Brain microvascular endothelial cell (primary cell): ENCODE results near the gene ZNF708.

Source experiments
- DNase-seq: peaks from one replicate; pipeline ENCODE4 v3.0.0-alpha.2; 2020
- H3K27ac ChIP-seq: fragments of 250-450 bp; sonication (Bioruptor Pico); 2 replicates; pipeline ENCODE4 v1.5.1; 2020; ENCODE audit warnings: mild to moderate bottlenecking, moderate library complexity
- H3K27me3 ChIP-seq: fragments of 250-450 bp; sonication (Bioruptor Pico); replicated peaks from 2 replicates; pipeline ENCODE4 v1.5.1; 2020; ENCODE audit warnings: mild to moderate bottlenecking
- H3K36me3 ChIP-seq: fragments of 250-450 bp; sonication (Bioruptor Pico); replicated peaks from 2 replicates; pipeline ENCODE4 v1.5.1; 2020; ENCODE audit warnings: mild to moderate bottlenecking
- H3K4me3 ChIP-seq: 2 replicates; pipeline ENCODE4 v1.5.1; 2011; ENCODE audit warnings: low read depth, mild to moderate bottlenecking, control low read depth, low read length, moderate library complexity
- in situ Hi-C: cut with HindIII; loops from 2 replicates; pipeline ENCODE4 v1.10.0; 2017; ENCODE audit warnings: low sequenced_read_pairs, low pct_ligation_motif_present
- TF ChIP-seq, protein P1 (sequence below): IDR thresholded peaks from 2 replicates; pipeline ENCODE4 v1.5.1; 2011; ENCODE audit warnings: low read depth, mild to moderate bottlenecking, moderate library complexity, low read length, control low read depth, inconsistent platforms; ENCODE audit errors: missing control alignments

ZNF708 gene

DNA sequence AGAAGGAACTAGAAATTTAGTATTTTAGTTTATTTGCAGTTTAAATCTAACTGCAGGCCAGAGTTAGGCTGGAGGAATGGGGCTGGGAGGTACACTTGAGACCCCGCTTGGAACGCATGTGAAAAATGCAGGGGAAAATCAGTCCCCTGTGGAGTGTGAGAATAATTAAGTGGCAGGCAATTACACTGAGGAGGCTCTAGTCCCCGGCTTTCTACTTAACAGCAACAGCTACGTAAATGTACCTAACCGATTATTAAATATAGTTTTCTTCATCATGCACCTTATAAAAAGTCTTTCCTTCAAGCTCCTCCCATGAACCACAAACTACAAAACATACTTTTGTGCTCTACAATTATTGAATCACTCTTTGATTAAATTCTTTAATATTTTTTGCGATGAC, 804 bp downstream of the ZNF708 start:
- Histone ChIP-seq H3K27ac (peak overlapping the region; percentile 91), H3K27me3 (no peaks in the 10 kb centered on the region), H3K36me3 (peaks cover 9% of the 10 kb centered on the region), H3K4me3 (peak overlapping the region; percentile 94)
- no peak for DNase-seq
- TF ChIP-seq, protein P1, sequence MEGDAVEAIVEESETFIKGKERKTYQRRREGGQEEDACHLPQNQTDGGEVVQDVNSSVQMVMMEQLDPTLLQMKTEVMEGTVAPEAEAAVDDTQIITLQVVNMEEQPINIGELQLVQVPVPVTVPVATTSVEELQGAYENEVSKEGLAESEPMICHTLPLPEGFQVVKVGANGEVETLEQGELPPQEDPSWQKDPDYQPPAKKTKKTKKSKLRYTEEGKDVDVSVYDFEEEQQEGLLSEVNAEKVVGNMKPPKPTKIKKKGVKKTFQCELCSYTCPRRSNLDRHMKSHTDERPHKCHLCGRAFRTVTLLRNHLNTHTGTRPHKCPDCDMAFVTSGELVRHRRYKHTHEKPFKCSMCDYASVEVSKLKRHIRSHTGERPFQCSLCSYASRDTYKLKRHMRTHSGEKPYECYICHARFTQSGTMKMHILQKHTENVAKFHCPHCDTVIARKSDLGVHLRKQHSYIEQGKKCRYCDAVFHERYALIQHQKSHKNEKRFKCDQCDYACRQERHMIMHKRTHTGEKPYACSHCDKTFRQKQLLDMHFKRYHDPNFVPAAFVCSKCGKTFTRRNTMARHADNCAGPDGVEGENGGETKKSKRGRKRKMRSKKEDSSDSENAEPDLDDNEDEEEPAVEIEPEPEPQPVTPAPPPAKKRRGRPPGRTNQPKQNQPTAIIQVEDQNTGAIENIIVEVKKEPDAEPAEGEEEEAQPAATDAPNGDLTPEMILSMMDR: no peak
- in situ Hi-C loops: no loop called here

DNA sequence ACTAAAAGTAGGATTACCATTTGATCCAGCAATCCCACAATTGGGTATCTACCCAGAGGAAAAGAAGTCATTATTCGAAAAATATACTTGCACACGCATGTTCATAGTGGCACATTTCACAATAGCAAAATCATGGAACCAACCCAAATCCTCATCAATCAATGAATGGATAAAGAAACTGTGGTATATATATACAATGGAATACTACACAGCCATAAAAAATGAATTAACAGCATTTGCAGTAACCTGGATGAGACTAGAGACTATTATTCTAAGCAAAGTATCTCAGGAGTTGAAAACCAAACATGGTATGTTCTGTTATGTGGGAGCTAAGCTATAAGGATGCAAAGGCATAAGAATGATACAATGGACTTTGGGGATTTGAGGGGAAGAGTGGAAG, 3.0 kb downstream of the ZNF708 start:
- in situ Hi-C loops: no loop called here
- TF ChIP-seq, protein P1: no peak

DNA sequence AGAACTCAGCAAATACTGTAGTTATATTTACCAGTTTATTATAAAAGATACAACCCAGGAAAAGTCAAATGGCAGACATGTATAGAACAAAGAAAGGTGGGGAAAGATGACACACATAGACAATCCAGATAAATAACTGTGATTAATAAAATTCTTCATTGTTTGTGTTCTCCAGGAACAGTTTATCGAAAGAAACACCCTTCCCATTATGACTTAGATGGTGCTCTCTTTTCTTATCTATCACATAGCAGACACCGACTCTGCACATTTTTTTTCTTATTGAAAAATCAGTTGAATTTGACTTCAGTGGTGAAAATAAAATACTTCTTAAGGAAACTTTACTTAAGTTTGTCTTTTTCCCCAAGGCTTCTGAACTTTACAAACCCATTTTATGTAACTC, 6.2 kb downstream of the ZNF708 start:
- in situ Hi-C loops: no loop called here
- DNase-seq: no peak
- TF ChIP-seq, protein P1: no peak
- Histone ChIP-seq H3K27me3 (no peaks in the 10 kb centered on the region), H3K36me3 (peaks cover 9% of the 10 kb centered on the region), H3K4me3 (no peak overlapping the region), H3K27ac (no peak overlapping the region)

More for the DNA sequence above, 3.0 kb downstream of the ZNF708 start:
- Histone ChIP-seq H3K4me3 (no peak overlapping the region), H3K27ac (no peak overlapping the region), H3K27me3 (no peaks in the 10 kb centered on the region), H3K36me3 (peaks cover 9% of the 10 kb centered on the region)
- no peak for DNase-seq

DNA sequence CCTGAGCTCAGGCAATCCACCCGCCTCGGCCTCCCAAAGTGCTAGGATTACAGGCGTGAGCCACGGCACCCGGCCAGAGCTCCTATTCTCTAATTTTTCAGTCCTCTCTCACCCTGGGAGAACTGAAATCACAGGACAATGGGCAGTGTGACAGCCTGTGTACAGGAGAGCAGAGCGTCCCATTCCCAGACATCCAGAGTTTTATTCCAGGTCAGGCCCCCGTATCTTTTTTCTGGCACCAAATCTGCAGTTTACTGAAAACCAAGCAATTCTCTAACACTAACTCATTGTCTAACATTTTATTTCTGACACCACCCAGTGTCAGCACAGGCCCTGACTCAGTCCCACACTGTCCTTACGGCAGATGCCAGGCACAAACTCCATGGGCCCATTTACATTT, 6.7 kb downstream of the ZNF708 start:
- Histone ChIP-seq H3K27me3 (no peaks in the 10 kb centered on the region), H3K27ac (peak overlapping the region; percentile 12), H3K4me3 (no peak overlapping the region), H3K36me3 (peaks cover 9% of the 10 kb centered on the region)
- TF ChIP-seq, protein P1: no peak
- DNase-seq: no peak
- in situ Hi-C loops: no loop called here

DNA sequence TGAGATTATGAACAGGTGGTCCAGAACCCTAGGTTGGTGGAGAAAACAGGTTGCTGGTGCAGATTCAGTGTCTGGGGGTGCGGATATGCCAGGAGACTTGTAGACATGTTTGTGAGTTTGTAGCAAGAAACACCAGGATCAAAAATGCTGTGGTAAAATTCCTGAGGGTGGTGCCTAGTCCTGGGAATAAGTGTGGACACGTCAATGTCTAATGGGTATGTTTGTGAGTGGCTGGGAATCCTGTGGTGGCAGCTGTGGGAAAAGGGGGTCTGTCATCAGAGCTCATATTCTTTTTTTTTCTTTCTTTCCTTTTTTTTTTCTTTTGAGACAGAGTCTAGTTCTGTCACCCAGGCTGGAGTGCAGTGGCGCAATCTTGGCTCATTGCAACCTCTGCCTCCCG, 7.2 kb downstream of the ZNF708 start:
- peaks cover 9% of the 10 kb centered on the region for H3K36me3 ChIP-seq
- DNase-seq: peak; percentile 9
- H3K27ac ChIP-seq: peak overlapping the region; percentile 12
- TF ChIP-seq, protein P1: no peak
- in situ Hi-C loops: no loop called here
- H3K27me3 ChIP-seq: no peaks in the 10 kb centered on the region
- no peak overlapping the region for H3K4me3 ChIP-seq

DNA sequence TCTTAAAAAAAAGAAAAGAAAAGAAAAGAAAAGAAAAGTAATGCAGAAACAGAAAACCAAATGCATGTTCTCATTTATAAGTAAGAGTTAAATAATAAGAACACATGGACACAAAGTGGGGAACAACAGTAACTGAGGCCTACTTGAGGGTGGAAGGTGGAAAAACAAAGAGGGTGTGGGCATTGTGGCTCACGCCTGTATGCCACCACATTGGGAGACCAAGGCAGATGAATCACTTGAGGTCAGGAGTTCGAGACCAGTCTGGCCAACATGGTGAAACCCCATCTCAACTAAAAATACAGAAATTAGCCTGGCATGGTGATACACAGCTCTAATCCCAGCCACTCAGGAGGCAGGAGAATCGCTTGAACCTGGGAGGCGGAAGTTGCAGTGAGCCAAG, 8.1 kb downstream of the ZNF708 start:
- TF ChIP-seq, protein P1: no peak
- Histone ChIP-seq H3K27ac (no peak overlapping the region), H3K4me3 (no peak overlapping the region), H3K27me3 (no peaks in the 10 kb centered on the region), H3K36me3 (peaks cover 4% of the 10 kb centered on the region)
- in situ Hi-C loops: no loop called here
- DNase-seq: no peak
